Measurements from ENCODE around the gene PRXL2C.

The PRXL2C gene

GRCh38 chr9:96612105-96612965 is 42.8 kb downstream of the PRXL2C start:
- peak; percentile 95 for DNase-seq (ENCODE audit: low spot score)

- DNase-seq (ENCODE audit: low spot score), result no peak
Observed at GRCh38 chr9:96611302-96611701, 43.8 kb downstream of the PRXL2C start.

GRCh38 chr9:96609732-96610131 is 45.4 kb downstream of the PRXL2C start:
- no peak for DNase-seq (ENCODE audit: low spot score)

GRCh38 chr9:96607971-96608370 is 47.1 kb downstream of the PRXL2C start:
- DNase-seq (ENCODE audit: low spot score), result no peak

GRCh38 chr9:96605328-96605727 is 49.8 kb downstream of the PRXL2C start:
- DNase-seq (ENCODE audit: low spot score), result no peak

GRCh38 chr9:96604004-96604319 is 51.2 kb downstream of the PRXL2C start:
- DNase-seq (ENCODE audit: low spot score), result no peak

GRCh38 chr9:96603305-96604003 is 51.7 kb downstream of the PRXL2C start:
- DNase-seq (ENCODE audit: low spot score), result no peak

GRCh38 chr9:96599298-96599697 is 55.8 kb downstream of the PRXL2C start:
- DNase-seq (ENCODE audit: low spot score), result no peak

- DNase-seq (ENCODE audit: low spot score), result no peak
Observed at GRCh38 chr9:96596601-96597111, 58.5 kb downstream of the PRXL2C start.

All from putamen (tissue), 1 donor.